H1 (cell line): ENCODE measurements around the gene MARK3. TPM values are rescaled to one million over a fixed set of nuclear protein-coding genes. Genes with fewer than 3 reads are reported as not detected.

ENCODE experiments used
- ATF3 ChIP-seq: IDR thresholded peaks from 2 replicates; pipeline ENCODE4 v1.6.1; 2011; ENCODE audit warnings: low read depth, mild to moderate bottlenecking, low read length; ENCODE audit not compliant: insufficient read depth
- CBX8 ChIP-seq: fragments of 300-800, 300-1000 bp; sonication (generic); IDR thresholded peaks from 2 replicates; pipeline ENCODE4 v1.7.1; 2016; ENCODE audit warnings: low read depth, low read length, borderline replicate concordance
- CEBPB ChIP-seq: IDR thresholded peaks from 2 replicates; pipeline ENCODE4 v1.6.1; 2012; ENCODE audit warnings: low read depth, low read length
- CHD2 ChIP-seq: IDR thresholded peaks from 2 replicates; pipeline ENCODE4 v1.6.1; 2012; ENCODE audit warnings: low read length, improper control_type of control experiment
- CREB1 ChIP-seq: IDR thresholded peaks from 2 replicates; pipeline ENCODE4 v1.6.1; 2012; ENCODE audit warnings: inconsistent platforms
- EP300 ChIP-seq, 2 experiments: IDR thresholded peaks; 1 replicate in 1 of 2; 2 replicates in 1 of 2; pipeline ENCODE4 v1.6.1; 2011 to 2012; ENCODE audit warnings: low read depth in 2 of 2, low read length in 2 of 2, mild to moderate bottlenecking in 2 of 2, borderline replicate concordance in 1 of 2, inconsistent platforms in 1 of 2, moderate library complexity in 1 of 2
- KDM4A ChIP-seq: IDR thresholded peaks from one replicate; pipeline ENCODE4 v1.7.1; 2012; ENCODE audit warnings: low read depth, mild to moderate bottlenecking, moderate library complexity, low read length, inconsistent platforms; ENCODE audit not compliant: severe bottlenecking
- KDM5A ChIP-seq: fragments of 200-600 bp; IDR thresholded peaks from 2 replicates; pipeline ENCODE4 v1.7.1; 2012; ENCODE audit warnings: mild to moderate bottlenecking, low read length, inconsistent platforms, mixed read lengths
- MAFK ChIP-seq: IDR thresholded peaks from 2 replicates; pipeline ENCODE4 v1.6.1; 2012; ENCODE audit warnings: low read depth, mild to moderate bottlenecking, improper control_type of control experiment, low read length
- NANOG ChIP-seq: IDR thresholded peaks from 2 replicates; pipeline ENCODE4 v1.6.1; 2011; ENCODE audit warnings: low read length, low read depth, mild to moderate bottlenecking, inconsistent platforms; ENCODE audit not compliant: insufficient read depth, poor library complexity, severe bottlenecking
- POLR2AphosphoS5 ChIP-seq: IDR thresholded peaks from 2 replicates; pipeline ENCODE4 v1.6.1; 2011; ENCODE audit warnings: low read depth, low read length
- POU5F1 ChIP-seq: IDR thresholded peaks from 2 replicates; pipeline ENCODE4 v1.6.1; 2011; ENCODE audit warnings: low read depth, mild to moderate bottlenecking, low read length, moderate library complexity
- RAD21 ChIP-seq, 2 experiments: IDR thresholded peaks in 1 of 2; conservative IDR thresholded peaks in 1 of 2; 2 replicates each; pipeline ENCODE4 v1.6.1; 2011; ENCODE audit warnings: low read depth in 2 of 2, low read length in 2 of 2, improper control_type of control experiment in 1 of 2, inconsistent platforms in 1 of 2, mild to moderate bottlenecking in 1 of 2, moderate library complexity in 1 of 2
- RBBP5 ChIP-seq: IDR thresholded peaks from 2 replicates; pipeline ENCODE4 v1.7.1; 2012; ENCODE audit warnings: low read depth, mild to moderate bottlenecking, inconsistent platforms, low read length, moderate library complexity, borderline replicate concordance
- RFX5 ChIP-seq: IDR thresholded peaks from 2 replicates; pipeline ENCODE4 v1.6.1; 2011; ENCODE audit warnings: low read depth, low read length, improper control_type of control experiment, borderline replicate concordance
- RXRA ChIP-seq: IDR thresholded peaks from 2 replicates; pipeline ENCODE4 v1.6.1; 2011; ENCODE audit warnings: low read depth, mild to moderate bottlenecking, low read length, moderate library complexity; ENCODE audit not compliant: insufficient read depth
- SIRT6 ChIP-seq: IDR thresholded peaks from one replicate; pipeline ENCODE4 v1.7.1; 2012; ENCODE audit warnings: low read length, inconsistent platforms
- SIX5 ChIP-seq: IDR thresholded peaks from 2 replicates; pipeline ENCODE4 v1.6.1; 2011; ENCODE audit warnings: mild to moderate bottlenecking, low read depth, low read length
- SP2 ChIP-seq: IDR thresholded peaks from 2 replicates; pipeline ENCODE4 v1.6.1; 2012; ENCODE audit warnings: mild to moderate bottlenecking, low read length, inconsistent platforms
- SP4 ChIP-seq: IDR thresholded peaks from 2 replicates; pipeline ENCODE4 v1.6.1; 2012; ENCODE audit warnings: low read length, inconsistent platforms
- ZNF274 ChIP-seq: IDR thresholded peaks from 2 replicates; pipeline ENCODE4 v1.7.0; 2012; ENCODE audit warnings: low read length, borderline replicate concordance; ENCODE audit errors: extremely low read depth
- polyA plus RNA-seq, 7 experiments: library from polyadenylated mRNA; depleted of rRNA in 3 of 7; stranded (reverse) in 5 of 7; unstranded in 2 of 7; fragments of >200 nt in 5 of 7; fragments of 200-250 nt in 2 of 7; gene quantifications; 1 replicate in 5 of 7; 2 replicates in 1 of 7; 4 replicates in 1 of 7; pipeline versions ENCODE4 v1.2.1 to v1.2.3, GENCODE V29; 2011 to 2013; ENCODE audit warnings: missing spikeins in 2 of 7, mixed read lengths in 2 of 7
- total RNA-seq: library from RNA; stranded (reverse); fragmentation: NEBNext Ultra II Directional; extraction: Animal tissue kit (Norgen Biotek cat#: 25700); gene quantifications from 2 replicates; pipeline ENCODE4 v1.2.1, GENCODE V29; 2021
- TF ChIP-seq, protein P1 (sequence below): IDR thresholded peaks from 2 replicates; pipeline ENCODE4 v1.6.1; 2011; ENCODE audit warnings: low read length, improper control_type of control experiment

Gene MARK3
- total and polyA plus RNA-seq, 2 of the 8 experiments (the other 6 are each of a cell fraction or from before 2014, with no cell fraction given): 39.4 to 76.9 TPM

GRCh38 chr14:103520657-103521437 is 135.6 kb downstream of the MARK3 start (continued):
- TF ChIP-seq EP300 (IDR thresholded peaks at IDR 0.05; ENCODE audit: borderline replicate concordance in 1 of 2, low read depth in 2 of 2, low read length in 2 of 2) (no peak), ZNF274 (no peak), SP2 (no peak), ATF3 (no peak), CBX8 (no peak), CHD2 (peak; percentile 63; the same call in 1 of the 2 replicates), KDM5A (no peak), SIRT6 (no peak), NANOG (no peak), SP4 (no peak), RBBP5 (no peak), CEBPB (no peak), KDM4A (no peak), POLR2AphosphoS5 (peak; percentile 89), CREB1 (peak; percentile 50), RAD21 (IDR thresholded peaks at IDR 0.05 in 1 of 2, conservative IDR thresholded peaks at IDR 0.05 in 1 of 2; ENCODE audit: low read depth in 2 of 2, low read length in 2 of 2) (peak; percentile 23 to 47; a peak in 3 of 4 replicates), SIX5 (no peak), MAFK (no peak), RXRA (no peak), RFX5 (no peak), POU5F1 (no peak)
- TF ChIP-seq, protein P1, sequence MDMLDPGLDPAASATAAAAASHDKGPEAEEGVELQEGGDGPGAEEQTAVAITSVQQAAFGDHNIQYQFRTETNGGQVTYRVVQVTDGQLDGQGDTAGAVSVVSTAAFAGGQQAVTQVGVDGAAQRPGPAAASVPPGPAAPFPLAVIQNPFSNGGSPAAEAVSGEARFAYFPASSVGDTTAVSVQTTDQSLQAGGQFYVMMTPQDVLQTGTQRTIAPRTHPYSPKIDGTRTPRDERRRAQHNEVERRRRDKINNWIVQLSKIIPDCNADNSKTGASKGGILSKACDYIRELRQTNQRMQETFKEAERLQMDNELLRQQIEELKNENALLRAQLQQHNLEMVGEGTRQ: no peak
